Liver (tissue), 3 donors: ENCODE results near the gene CEP43.

Experiments
- ATF3 ChIP-seq: IDR thresholded peaks from 2 replicates; pipeline ENCODE4 v1.6.1; 2016; ENCODE audit warnings: antibody characterized with exemption
- EGR1 ChIP-seq, 2 donors: IDR thresholded peaks; 2 replicates each; pipeline ENCODE4 v1.6.1; 2016 to 2018; ENCODE audit warnings: antibody characterized with exemption in 2 of 2, low read depth in 2 of 2
- FOXA1 ChIP-seq: IDR thresholded peaks from 2 replicates; pipeline ENCODE4 v1.6.1; 2016; ENCODE audit warnings: antibody characterized with exemption
- GABPA ChIP-seq, 2 donors: IDR thresholded peaks in 1 of 2; conservative IDR thresholded peaks in 1 of 2; 2 replicates each; pipeline ENCODE4 v1.6.1; 2016; ENCODE audit warnings: antibody characterized with exemption in 2 of 2, mild to moderate bottlenecking in 1 of 2, moderate library complexity in 1 of 2
- JUND ChIP-seq, 2 donors: IDR thresholded peaks; 2 replicates each; pipeline ENCODE4 v1.6.1; 2016; ENCODE audit warnings: antibody characterized with exemption in 2 of 2
- NR2F2 ChIP-seq: IDR thresholded peaks from 2 replicates; pipeline ENCODE4 v1.6.1; 2016; ENCODE audit warnings: antibody characterized with exemption
- RAD21 ChIP-seq, 2 donors: IDR thresholded peaks; 2 replicates each; pipeline ENCODE4 v1.6.1; 2016; ENCODE audit warnings: antibody characterized with exemption in 2 of 2, mild to moderate bottlenecking in 2 of 2
- SP1 ChIP-seq: IDR thresholded peaks from 2 replicates; pipeline ENCODE4 v1.6.1; 2018; ENCODE audit warnings: antibody characterized with exemption, mild to moderate bottlenecking
- TAF1 ChIP-seq: conservative IDR thresholded peaks from 2 replicates; pipeline ENCODE4 v1.6.1; 2016; ENCODE audit warnings: antibody characterized with exemption, mild to moderate bottlenecking
- YY1 ChIP-seq: IDR thresholded peaks from 2 replicates; pipeline ENCODE4 v1.6.1; 2016; ENCODE audit warnings: antibody characterized with exemption, mild to moderate bottlenecking
- TF ChIP-seq, protein P1 (sequence below): fragments of 150-350 bp; IDR thresholded peaks from 2 replicates; pipeline ENCODE4 v1.5.1; 2017; ENCODE audit warnings: improper control_type of control experiment, low read depth, low read length; ENCODE audit not compliant: missing input control
- TF ChIP-seq, protein P2 (sequence below): IDR thresholded peaks from 2 replicates; pipeline ENCODE4 v1.6.1; 2016; ENCODE audit warnings: antibody characterized with exemption
- TF ChIP-seq, protein P3 (sequence below): IDR thresholded peaks from 2 replicates; pipeline ENCODE4 v1.6.1; 2016; ENCODE audit warnings: antibody characterized with exemption, mild to moderate bottlenecking
- TF ChIP-seq, protein P4 (sequence below): IDR thresholded peaks from 2 replicates; pipeline ENCODE4 v1.6.1; 2016; ENCODE audit warnings: antibody characterized with exemption
- donor health status: healthy.
- donor health status: healthy.

GRCh38 chr6:166970776-166971175 is 28.4 kb upstream of the CEP43 start:
- TF ChIP-seq, protein P1, sequence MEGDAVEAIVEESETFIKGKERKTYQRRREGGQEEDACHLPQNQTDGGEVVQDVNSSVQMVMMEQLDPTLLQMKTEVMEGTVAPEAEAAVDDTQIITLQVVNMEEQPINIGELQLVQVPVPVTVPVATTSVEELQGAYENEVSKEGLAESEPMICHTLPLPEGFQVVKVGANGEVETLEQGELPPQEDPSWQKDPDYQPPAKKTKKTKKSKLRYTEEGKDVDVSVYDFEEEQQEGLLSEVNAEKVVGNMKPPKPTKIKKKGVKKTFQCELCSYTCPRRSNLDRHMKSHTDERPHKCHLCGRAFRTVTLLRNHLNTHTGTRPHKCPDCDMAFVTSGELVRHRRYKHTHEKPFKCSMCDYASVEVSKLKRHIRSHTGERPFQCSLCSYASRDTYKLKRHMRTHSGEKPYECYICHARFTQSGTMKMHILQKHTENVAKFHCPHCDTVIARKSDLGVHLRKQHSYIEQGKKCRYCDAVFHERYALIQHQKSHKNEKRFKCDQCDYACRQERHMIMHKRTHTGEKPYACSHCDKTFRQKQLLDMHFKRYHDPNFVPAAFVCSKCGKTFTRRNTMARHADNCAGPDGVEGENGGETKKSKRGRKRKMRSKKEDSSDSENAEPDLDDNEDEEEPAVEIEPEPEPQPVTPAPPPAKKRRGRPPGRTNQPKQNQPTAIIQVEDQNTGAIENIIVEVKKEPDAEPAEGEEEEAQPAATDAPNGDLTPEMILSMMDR, result no peak
- TF ChIP-seq, protein P2, sequence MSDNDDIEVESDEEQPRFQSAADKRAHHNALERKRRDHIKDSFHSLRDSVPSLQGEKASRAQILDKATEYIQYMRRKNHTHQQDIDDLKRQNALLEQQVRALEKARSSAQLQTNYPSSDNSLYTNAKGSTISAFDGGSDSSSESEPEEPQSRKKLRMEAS, result no peak
- no peak for TF ChIP-seq FOXA1
- TF ChIP-seq, protein P3, sequence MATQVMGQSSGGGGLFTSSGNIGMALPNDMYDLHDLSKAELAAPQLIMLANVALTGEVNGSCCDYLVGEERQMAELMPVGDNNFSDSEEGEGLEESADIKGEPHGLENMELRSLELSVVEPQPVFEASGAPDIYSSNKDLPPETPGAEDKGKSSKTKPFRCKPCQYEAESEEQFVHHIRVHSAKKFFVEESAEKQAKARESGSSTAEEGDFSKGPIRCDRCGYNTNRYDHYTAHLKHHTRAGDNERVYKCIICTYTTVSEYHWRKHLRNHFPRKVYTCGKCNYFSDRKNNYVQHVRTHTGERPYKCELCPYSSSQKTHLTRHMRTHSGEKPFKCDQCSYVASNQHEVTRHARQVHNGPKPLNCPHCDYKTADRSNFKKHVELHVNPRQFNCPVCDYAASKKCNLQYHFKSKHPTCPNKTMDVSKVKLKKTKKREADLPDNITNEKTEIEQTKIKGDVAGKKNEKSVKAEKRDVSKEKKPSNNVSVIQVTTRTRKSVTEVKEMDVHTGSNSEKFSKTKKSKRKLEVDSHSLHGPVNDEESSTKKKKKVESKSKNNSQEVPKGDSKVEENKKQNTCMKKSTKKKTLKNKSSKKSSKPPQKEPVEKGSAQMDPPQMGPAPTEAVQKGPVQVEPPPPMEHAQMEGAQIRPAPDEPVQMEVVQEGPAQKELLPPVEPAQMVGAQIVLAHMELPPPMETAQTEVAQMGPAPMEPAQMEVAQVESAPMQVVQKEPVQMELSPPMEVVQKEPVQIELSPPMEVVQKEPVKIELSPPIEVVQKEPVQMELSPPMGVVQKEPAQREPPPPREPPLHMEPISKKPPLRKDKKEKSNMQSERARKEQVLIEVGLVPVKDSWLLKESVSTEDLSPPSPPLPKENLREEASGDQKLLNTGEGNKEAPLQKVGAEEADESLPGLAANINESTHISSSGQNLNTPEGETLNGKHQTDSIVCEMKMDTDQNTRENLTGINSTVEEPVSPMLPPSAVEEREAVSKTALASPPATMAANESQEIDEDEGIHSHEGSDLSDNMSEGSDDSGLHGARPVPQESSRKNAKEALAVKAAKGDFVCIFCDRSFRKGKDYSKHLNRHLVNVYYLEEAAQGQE, result no peak
- no peak for TF ChIP-seq TAF1
- TF ChIP-seq RAD21 (IDR thresholded peaks at IDR 0.05), result no peak
- no peak for TF ChIP-seq GABPA (IDR thresholded peaks at IDR 0.05 in 1 of 2, conservative IDR thresholded peaks at IDR 0.05 in 1 of 2)
- no peak for TF ChIP-seq EGR1 (IDR thresholded peaks at IDR 0.05; ENCODE audit: low read depth in 2 of 2)
- no peak for TF ChIP-seq YY1
- TF ChIP-seq ATF3, result no peak
- TF ChIP-seq NR2F2, result no peak
- TF ChIP-seq, protein P4, sequence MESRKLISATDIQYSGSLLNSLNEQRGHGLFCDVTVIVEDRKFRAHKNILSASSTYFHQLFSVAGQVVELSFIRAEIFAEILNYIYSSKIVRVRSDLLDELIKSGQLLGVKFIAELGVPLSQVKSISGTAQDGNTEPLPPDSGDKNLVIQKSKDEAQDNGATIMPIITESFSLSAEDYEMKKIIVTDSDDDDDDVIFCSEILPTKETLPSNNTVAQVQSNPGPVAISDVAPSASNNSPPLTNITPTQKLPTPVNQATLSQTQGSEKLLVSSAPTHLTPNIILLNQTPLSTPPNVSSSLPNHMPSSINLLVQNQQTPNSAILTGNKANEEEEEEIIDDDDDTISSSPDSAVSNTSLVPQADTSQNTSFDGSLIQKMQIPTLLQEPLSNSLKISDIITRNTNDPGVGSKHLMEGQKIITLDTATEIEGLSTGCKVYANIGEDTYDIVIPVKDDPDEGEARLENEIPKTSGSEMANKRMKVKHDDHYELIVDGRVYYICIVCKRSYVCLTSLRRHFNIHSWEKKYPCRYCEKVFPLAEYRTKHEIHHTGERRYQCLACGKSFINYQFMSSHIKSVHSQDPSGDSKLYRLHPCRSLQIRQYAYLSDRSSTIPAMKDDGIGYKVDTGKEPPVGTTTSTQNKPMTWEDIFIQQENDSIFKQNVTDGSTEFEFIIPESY, result no peak
- TF ChIP-seq JUND (IDR thresholded peaks at IDR 0.05), result no peak
- TF ChIP-seq SP1, result no peak
